OCI-LY7 (cell line): ENCODE results near the gene POU4F1.
"Not testable (repeated sequence)": the region's sequence is repeated elsewhere in the genome, so short reads cannot be mapped to it uniquely, and the experiment has no call there.

ENCODE experiments used
- EZH2phosphoT487 ChIP-seq: fragments of 200-600 bp; sonication (generic); IDR thresholded peaks from 2 replicates; pipeline ENCODE4 v1.6.1; 2018; ENCODE audit warnings: low read depth, borderline replicate concordance, mild to moderate bottlenecking, mixed run types, antibody characterized with exemption, low read length, moderate library complexity, mixed read lengths
- TF ChIP-seq, protein P1 (sequence below): fragments of 200-600 bp; sonication (generic); conservative IDR thresholded peaks from 2 replicates; pipeline ENCODE4 v1.5.1; 2014; ENCODE audit warnings: mild to moderate bottlenecking, antibody characterized with exemption, low read length, moderate library complexity, mixed read lengths

DNA sequence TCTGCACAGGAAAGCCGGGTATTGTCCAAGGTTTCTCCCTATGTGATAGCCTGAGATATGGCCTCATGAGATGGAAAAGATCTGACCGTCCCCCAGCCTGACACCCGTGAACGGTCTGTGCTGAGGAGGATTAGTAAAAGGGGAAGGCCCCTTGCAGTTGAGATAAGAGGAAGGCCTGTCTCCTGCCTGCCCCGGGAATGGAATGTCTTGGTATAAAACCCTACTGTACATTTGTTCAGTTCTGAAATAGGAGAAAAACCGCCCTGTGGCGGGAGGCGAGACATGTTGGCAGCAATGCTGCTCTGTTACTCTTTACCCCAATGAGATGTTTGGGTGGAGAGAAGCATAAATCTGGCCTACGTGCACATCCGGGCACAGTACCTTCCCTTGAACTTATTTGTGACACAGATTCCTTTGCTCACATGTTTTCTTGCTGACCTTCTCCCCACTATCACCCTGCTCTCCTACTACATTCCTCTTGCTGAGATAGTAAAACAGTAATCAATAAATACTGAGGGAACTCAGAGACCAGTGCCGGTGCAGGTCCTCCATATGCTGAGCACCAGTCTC lies 43.8 kb upstream of the POU4F1 start:
- TF ChIP-seq, protein P1, sequence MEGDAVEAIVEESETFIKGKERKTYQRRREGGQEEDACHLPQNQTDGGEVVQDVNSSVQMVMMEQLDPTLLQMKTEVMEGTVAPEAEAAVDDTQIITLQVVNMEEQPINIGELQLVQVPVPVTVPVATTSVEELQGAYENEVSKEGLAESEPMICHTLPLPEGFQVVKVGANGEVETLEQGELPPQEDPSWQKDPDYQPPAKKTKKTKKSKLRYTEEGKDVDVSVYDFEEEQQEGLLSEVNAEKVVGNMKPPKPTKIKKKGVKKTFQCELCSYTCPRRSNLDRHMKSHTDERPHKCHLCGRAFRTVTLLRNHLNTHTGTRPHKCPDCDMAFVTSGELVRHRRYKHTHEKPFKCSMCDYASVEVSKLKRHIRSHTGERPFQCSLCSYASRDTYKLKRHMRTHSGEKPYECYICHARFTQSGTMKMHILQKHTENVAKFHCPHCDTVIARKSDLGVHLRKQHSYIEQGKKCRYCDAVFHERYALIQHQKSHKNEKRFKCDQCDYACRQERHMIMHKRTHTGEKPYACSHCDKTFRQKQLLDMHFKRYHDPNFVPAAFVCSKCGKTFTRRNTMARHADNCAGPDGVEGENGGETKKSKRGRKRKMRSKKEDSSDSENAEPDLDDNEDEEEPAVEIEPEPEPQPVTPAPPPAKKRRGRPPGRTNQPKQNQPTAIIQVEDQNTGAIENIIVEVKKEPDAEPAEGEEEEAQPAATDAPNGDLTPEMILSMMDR: not testable (repeated sequence)
- not testable (repeated sequence) for TF ChIP-seq EZH2phosphoT487
